ENCODE measurements around the gene NKIRAS1.
"Not testable (repeated sequence)": the region's sequence is repeated elsewhere in the genome, so short reads cannot be mapped to it uniquely, and the experiment has no call there.

The NKIRAS1 gene

DNA sequence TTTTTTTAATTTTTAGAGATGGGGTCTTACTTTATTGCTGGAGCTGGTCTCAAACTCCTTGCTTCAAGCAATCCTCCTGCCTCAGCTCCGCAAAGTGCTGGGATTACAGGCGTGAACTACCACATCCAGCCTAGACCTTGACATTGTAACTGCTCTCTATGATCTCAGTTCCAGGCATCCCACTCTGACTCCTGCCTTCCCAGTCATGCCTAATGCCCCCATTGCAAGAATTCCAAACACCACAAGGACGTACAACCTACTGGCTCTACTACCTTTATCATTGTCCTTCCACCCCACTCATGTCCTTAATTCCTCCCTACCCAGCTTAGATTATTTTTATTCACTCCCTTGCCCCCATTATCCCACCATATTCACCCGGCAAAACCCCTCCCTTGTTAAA lies 21.6 kb downstream of the NKIRAS1 start:
- no peak for DNase-seq

DNA sequence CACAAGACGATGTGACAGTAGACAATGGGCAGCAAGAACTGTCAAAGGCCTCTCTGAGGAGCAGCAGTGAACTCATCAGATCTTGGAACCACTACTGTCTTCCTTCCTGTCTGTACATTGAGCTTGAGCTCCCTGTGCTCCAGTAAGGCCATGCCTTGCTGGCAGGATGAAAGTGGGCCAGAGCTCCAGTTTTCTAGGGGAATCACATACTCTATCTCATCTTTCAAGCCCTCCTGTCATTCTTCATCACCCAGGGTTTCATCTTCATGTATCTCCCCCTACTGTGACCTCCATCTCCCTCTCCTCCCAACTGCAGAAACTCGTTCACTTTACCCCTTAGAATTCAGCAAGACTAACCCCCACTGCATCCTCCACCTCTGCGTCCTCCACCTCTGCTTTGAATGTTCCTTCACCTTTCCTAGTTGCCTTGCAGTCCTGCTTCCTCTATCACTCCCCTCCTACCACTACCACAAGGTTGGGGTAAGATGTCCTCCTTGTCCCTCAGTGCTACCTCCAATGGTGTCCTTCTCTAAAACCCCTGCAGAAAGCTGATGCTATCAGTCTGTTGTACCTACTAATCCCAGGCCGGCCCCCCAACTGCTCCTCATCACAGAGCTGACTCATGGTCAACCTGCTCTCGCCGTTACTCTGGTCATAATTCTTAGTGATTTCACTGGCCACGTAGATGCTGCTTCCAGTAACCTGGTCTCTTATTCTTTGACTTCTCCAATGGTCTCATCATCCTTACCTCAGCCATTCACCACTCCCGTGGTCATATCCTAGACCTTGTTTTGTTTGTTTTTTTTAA lies 22.3 kb downstream of the NKIRAS1 start:
- DNase-seq = no peak

DNA sequence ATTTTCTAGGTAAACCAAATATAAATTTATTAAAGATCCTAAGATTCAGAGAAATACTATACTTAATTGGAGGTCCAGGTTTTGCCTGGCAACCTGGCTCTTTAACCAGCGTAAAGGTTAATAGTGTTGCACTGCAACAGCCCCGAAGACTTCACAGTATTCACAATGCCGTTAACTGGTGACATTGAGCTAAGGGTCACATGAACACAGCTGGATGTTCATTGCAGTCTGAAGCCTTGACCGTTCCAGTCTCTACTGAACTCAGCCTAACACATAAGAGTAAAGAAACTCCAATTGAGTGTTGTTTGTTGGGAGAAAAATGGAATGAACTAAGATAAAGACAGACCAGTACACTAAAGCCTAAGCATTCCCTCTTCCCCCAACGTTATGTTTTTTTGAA lies 26.8 kb downstream of the NKIRAS1 start:
- DNase-seq = no peak

DNA sequence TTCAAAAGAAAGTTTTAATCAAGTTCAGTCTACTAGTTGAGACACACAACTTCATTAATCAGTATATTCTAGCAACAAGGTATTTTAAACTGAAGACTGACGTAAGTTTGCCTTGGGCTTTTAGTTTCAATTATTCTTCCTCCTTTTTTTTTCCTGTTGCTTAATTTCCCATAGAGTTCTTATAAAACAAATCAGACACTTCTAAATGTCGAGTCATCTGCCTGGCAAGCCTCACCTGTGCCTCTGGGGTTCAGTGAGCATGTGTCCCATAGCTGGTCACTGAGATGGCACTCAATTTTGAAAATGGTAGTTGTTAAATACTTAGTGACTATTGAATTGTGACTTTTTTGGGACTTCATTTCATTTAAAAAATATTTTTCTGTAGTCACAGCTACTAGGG lies 27.4 kb downstream of the NKIRAS1 start:
- DNase-seq = no peak

DNA sequence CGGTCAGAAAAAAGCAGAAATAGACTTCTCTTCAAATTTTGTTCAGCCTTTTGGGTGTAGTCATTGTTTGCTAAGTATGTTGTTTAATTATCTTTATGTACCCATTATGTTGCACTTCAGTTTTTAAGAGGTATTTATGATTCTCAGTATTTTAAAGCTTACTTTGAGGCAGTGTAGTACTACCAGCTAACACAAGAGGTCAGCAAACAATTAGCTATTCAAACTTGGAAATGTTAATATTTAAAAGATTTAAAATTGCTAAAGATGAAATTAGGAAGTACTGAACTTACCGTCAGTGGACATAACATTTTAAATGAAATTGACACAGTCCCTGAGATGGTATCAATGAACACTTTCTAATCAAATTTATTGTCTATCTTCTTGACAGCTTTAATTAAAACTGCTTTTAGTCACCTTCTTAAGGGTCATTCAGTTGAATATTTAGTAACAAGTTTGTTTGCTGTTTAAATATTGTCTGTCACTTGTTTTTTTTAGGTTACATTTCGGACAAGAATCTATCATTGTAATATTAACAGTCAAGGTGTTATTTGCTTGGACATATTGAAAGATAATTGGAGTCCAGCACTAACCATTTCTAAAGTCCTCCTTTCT lies 28.1 kb downstream of the NKIRAS1 start:
- DNase-seq = no peak

DNA sequence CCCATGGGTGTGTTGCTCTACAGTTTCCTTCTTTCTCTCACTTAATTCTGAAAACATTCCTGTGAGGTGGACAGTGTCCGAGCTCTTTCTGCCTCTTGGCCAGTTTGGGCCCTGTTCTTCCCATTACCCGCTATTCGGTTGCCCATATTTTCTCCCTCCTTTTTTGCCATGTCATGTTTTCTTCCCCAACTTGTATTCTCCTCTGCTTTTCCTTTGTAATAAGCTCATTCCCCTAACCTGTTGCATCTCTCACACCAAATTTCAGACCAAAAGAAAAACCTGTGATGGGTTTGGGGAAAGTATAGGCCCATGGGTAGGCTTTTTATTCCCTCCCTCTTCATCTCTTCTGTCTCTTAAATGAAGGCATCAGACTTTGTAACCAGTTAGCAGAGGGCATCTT lies 30.5 kb downstream of the NKIRAS1 start:
- no peak for DNase-seq

DNA sequence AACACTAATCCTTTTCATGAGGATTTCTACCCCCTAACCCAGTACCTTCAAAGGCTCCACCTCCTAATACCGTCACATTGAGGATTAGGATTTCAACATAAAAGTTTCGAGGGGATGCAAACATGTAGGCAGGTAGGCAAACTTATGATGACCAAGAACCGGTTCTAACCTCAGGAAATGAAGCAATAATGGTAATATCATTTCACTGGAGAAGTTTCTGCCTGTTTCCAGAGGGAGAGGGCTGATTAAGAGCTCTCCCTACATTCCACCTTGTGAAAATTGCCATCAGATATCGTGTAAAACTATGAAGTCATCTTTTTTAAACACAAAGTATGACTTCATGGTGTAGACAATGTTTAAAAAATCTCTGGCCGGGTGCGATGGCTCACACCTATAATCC lies 31.6 kb downstream of the NKIRAS1 start:
- no peak for DNase-seq

DNA sequence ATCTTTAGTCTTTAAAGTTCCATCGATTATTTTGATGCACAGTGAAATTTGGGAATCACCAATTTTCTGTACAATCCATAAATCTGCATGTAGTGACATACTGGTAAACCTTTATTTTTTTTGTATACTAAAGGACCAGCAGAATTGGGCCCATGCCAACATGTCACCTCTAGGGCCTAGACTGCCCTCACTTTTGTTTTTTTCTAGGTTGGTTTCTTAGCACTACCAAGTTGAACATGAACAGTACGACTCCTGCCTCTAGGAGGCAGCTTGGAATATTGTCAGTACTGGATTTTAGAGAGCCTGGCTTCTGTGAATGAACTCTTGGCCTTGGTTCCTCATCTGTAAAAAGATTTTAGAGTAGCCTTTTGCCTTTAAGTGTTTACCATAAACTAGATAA lies 32.3 kb downstream of the NKIRAS1 start:
- no peak for DNase-seq

DNA sequence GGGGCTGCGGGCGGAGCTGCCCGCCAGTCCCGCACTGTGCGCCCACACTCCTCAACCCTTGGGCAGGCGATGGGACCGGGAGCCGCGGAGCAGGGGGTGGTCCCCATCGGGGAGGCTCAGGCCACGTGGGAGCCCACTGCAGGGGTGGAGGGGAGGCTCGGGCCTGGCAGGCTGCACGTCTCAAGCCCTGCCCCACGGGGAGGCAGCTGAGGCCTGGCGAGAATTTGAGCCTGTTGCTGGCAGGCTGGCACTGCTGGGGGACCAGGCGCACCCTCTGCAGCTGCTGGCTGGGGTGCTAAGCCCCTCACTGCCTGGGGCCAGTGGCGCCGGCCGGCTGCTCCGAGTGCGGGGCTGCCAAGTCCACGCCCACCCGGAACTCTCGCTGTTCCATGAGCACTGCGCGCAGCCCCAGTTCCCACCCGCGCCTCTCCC lies 34.3 kb downstream of the NKIRAS1 start:
- DNase-seq = no peak

DNA sequence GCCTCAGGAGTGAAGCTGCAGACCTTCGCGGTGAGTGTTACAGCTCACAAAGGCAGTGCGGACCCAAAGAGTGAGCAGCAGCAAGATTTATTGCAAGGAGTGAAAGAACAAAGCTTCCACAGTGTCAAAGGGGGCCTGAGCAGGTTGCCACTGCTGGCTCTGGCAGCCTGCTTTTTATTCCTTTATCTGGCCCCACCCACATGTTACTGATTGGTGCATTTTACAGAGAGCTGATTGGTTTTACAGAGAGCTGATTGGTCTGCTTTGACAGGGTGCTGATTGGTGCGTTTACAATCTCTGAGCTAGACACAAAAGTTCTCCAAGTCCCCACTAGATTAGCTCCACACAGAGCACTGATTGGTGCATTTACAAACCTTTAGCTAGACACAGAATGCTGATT lies 34.8 kb downstream of the NKIRAS1 start:
- DNase-seq = not testable (repeated sequence)

DNA sequence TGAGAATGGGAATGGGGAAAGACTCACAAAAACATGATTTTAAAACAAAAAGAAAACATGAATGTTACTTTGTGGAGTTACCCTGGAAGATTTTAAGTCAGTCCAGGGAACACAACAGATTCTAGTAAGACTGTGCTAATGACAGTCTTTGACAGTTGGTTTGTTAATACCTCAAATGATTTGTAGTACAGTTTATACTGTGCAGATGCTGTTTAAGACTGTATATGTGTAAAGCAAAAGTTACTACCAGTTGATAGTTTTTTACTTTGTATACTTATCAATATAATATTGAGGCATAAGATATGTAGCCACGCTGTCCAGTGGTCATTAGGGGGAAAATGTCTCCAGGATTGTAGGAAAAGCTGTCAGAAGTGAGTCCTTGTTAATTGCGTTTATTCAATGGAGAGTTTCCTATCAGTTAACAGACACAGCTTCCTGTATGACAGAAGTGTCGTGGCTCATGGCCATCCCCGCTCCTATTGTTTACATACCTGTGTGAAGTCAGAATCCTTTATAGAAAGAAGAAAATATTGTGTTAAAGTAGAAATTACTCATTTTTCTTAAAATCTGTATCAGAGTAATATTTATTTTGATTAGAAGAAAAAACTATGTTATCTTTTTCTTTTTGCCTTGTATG lies 36.0 kb downstream of the NKIRAS1 start:
- DNase-seq = no peak

DNA sequence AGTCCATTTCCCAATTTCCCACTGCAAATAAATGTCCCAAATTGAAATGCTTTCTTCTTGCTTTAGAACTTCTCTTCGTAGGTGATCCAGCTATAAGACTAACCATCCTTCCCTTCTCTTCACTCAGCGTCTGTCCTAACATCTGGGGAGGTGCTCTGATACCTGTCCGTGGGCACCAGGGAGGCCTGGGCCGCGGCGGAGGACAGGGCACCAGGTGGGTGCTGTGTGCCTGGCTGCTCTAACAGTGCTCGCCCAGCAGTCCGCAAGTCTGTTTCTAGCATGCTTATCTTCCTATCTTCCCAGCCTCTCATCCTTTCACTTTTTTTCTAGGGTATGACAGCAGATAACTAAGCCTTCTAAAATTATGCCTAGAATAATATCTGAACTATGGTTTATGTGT lies 37.3 kb downstream of the NKIRAS1 start:
- no peak for DNase-seq

DNA sequence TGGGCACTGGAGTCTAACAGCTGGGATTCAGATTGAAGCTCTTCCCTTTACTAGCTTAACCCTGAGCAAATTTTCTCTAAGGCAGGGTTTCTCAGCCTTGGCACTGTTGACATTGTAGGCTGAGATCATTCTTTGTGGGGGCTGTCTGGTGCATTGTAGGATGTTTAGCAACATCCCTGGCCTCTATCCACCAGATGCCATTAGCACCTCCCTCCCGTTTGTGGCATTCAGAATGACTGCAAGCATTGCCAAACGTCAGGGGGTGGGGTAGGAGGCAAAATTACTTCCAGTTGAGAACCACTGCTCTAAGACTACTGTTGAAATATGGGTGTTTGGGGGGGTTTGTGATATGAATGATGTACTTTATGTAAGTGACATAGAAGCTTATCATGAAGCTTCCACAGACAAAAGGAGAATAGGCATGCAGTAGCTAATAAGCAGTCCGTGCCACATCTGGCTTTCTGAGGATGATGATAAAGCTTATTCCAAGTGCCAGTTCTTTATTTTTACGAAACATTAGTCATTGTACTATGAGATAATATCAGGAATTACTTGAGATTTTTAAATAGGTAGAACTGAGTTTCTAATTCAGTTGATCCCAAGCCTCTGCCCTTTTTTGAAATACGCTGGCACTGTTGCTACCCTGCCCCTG lies 39.3 kb downstream of the NKIRAS1 start:
- DNase-seq = no peak

DNA sequence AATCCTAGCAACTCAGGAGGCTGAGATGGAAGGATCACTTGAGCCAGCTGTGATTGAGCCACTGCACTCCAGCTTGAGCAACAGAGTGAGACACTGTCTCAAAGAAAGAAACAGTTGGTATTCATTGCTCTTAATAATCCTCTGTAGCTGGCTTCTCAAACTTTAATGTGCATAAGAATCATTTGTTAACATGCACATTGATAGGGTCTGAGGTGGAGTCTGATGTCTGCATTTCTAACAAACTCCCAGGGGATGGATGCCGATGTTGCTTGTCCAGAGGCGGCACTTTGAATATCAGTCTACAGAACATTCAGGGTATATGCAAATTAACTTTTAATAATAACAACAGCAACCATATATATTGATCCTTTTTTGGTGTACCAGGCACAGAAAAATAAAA lies 39.9 kb downstream of the NKIRAS1 start:
- no peak for DNase-seq

DNA sequence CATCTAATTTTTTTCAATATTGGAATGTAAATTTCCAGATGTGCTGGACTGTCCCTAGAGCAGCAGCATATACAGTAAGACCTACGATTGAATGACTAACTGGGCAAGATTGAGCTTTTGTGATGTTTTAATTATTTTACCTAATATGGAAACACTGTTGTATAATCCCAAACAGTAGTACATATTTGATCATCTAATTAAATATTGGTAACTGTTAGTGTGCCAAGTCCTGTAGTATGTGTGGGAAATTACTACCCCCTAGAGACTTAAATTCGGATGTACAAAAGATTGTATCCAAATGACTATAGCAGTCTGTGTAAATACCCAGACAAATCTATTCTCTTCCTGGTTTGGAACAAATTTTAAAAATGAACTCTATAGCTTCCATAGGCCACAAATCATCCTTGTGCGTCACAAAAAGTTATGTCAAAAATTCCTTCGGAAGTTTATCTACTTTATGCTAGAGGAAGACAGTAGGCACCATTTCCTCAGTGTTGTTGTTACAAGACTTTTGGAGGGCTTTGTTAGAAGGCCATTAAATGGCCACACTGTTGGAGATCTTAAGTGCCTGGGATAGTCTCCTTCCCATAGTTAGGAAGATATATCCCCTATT lies 41.6 kb downstream of the NKIRAS1 start:
- DNase-seq = no peak

DNA sequence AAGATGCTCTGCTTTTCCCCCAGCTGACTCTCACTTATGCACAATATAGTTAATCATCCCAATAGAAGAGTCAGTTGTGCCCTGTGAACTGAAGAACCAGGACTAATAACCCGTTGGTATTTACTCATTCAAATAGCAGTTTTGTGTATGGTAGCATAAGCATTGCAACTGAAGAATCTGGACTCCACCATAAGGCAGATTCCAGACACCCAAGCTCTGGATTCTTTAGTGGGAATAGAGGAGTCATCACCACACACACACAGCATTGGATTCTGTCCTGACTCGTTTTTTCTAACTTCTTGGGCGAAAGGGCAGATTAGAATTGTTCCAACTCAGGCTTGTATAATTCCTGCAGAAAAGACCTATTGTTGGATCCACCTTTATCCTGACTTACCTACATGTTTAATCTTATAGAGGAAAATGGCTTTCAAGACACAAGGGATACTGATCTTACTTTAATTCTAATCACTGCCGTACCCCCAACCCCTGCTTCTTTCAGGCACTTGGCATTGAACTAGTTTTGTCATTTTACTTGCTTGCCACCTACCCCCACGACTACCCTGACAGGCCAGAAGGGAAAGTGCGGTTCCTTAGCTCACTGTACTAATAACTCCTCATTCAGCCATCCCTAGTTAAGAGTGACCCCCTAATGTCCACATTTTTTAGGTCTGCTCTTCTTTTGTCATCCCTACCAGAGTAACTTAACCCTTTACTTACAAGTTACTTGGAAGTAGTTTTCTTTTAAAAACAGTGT lies 42.3 kb downstream of the NKIRAS1 start:
- DNase-seq = no peak

DNA sequence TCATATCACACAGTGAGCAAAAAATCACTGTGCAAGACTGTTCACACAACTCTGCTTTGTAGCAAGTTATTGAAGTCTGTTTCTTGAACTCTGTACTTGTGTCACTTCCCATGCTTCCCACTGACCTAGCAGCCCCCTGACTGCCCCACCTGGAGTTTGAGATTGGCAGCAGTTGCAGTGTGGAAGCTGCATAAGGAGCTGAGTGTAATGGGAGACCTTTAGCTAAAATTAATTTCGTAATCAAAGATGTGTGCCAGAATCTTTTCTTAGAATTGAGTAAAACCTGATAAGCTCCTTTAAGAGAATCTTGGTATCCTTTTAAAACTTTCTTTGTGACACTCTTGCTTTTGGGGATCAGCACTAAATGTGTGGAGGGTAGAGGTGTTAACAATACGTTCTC lies 42.8 kb downstream of the NKIRAS1 start:
- DNase-seq = no peak

DNA sequence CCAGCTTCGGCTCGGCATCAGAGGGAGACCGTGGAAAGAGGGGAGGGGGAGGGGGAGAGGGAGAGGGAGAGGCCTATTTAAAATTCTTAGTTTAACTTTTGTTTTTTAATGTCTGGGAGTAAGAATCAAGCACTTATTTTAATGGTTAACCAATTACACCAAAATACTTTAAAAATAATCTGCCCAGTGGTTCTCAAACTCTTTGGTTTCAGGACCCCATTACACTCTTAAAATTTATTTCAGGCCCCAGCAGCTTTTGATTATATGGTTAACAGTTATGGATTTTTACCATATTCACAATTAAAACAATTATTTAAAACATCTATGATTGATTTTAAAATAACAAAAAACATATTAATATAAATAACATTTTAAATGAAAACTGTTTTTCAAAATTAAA lies 44.5 kb downstream of the NKIRAS1 start:
- DNase-seq = no peak

DNA sequence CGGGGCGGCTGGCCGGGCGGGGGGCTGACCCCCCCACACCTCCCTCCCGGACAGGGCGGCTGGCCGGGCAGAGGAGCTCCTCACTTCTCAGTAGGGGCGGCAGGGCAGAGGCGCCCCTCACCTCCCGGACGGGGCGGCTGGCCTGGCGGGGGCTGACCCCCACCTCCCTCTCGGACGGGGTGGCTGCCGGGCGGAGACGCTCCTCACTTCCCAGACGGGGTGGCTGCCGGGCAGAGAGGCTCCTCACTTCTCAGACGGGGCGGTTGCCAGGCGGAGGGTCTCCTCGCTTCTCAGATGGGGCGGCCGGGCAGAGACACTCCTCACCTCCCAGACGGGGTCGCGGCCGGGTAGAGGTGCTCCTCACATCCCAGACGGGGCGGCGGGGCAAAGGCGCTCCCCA lies 45.4 kb downstream of the NKIRAS1 start:
- not testable (repeated sequence) for DNase-seq

DNA sequence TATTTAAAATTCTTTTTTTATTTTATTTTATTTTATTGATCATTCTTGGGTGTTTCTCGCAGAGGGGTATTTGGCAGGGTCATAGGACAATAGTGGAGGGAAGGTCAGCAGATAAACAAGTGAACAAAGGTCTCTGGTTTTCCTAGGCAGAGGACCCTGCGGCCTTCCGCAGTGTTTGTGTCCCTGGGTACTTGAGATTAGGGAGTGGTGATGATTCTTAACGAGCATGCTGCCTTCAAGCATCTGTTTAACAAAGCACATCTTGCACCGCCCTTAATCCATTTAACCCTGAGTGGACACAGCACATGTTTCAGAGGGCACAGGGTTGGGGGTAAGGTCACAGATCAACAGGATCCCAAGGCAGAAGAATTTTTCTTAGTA lies 46.1 kb downstream of the NKIRAS1 start:
- DNase-seq = not testable (repeated sequence)

DNA sequence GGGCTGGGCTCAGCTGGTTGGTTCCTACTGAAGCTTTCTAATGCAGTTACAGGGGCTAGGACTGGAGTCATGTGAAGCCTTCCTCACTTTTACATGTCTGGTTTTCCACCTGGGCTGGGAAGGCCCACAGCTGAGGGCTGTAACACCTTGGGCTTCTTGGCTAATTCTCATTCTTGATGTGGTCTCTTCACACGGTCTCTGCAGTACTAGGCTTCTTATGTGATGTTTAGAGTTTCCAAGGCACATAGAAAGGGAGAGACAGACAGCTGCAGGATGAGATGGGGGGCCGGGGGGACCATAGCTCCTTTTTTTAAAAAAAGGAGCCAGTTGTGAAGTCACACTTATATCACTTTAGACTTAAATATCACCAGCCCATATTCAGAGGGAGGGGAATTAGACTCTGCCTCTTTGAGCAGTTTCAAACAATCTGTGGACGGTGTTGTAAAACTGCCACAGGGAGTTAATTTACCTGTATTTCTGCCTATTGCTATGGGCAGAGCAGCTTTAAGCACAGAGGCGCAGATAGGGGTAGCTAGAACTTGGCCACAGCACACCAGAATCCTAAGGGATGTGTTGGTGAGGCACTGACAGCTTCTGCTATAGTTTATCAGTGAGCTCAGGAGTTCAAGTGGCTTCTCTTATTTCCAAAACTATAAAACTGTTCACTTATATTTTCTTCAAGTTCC lies 46.7 kb downstream of the NKIRAS1 start:
- DNase-seq = no peak

DNA sequence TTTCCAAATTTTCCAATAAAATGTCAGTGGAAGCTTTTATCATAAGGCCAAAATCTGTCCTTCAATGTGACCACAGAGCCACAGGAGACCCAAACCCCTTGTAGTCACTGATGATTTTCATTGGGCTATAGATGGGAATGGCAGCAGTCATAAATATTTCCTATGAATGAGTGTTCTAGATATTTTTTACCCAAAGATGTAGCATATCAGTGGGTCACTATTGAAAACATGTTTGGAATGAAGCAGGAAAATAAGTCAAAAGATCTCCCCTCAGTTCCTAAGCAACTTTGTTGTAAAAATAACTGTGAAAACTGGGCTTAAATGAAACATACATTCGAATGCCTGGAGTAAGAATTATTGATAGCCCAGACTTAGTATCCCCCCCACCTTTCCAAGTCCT lies 49.0 kb downstream of the NKIRAS1 start:
- DNase-seq = no peak
